Measurements from ENCODE around the gene IL1RAP. TPM values are rescaled to one million over a fixed set of nuclear protein-coding genes. Genes with fewer than 3 reads are reported as not detected.
"Not testable (repeated sequence)": the region's sequence is repeated elsewhere in the genome, so short reads cannot be mapped to it uniquely, and the experiment has no call there.

IL1RAP gene
- total RNA-seq, 4 donors from 2014 or later: 4.9 to 16.9 (median 10.8) TPM

DNA sequence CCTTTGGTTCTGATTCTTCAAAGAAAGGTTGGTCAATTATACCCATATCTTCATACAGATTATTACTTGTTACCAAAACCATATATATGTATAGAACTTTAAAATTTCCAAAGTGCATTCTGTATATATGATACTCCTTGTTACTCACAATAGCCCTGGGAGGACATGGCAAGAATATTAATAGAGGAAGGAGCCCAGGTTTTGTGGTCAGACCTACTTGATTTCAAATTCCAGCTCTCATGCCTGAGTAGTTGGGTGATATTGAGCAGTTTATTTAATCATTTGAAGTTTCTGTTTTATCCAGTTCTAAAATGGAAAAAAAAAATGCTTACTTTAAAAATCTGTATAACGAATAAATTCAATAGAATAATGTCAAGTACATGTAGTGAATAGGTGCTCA is 2.5 kb downstream of the IL1RAP start:
- Histone ChIP-seq H3K4me1 (no peaks in the 10 kb centered on the region), H3K36me3 (no peaks in the 10 kb centered on the region), H3K4me3 (replicated peaks in 1 of 3) (no peak overlapping the region), H3K27me3 (no peaks in the 10 kb centered on the region), H3K9me3 (no peaks in the 10 kb centered on the region), H3K27ac (no peak overlapping the region)
- WGBS, 2 donors: 95% methylated on average over 1 of the region's 1 CpG
- intact Hi-C loops (cut with DNase I): no loop called here
- TF ChIP-seq, protein P1, sequence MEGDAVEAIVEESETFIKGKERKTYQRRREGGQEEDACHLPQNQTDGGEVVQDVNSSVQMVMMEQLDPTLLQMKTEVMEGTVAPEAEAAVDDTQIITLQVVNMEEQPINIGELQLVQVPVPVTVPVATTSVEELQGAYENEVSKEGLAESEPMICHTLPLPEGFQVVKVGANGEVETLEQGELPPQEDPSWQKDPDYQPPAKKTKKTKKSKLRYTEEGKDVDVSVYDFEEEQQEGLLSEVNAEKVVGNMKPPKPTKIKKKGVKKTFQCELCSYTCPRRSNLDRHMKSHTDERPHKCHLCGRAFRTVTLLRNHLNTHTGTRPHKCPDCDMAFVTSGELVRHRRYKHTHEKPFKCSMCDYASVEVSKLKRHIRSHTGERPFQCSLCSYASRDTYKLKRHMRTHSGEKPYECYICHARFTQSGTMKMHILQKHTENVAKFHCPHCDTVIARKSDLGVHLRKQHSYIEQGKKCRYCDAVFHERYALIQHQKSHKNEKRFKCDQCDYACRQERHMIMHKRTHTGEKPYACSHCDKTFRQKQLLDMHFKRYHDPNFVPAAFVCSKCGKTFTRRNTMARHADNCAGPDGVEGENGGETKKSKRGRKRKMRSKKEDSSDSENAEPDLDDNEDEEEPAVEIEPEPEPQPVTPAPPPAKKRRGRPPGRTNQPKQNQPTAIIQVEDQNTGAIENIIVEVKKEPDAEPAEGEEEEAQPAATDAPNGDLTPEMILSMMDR (IDR thresholded peaks at IDR 0.05): no peak
- no peak for TF ChIP-seq POLR2A (IDR thresholded peaks at IDR 0.05)
- no peak for DNase-seq

DNA sequence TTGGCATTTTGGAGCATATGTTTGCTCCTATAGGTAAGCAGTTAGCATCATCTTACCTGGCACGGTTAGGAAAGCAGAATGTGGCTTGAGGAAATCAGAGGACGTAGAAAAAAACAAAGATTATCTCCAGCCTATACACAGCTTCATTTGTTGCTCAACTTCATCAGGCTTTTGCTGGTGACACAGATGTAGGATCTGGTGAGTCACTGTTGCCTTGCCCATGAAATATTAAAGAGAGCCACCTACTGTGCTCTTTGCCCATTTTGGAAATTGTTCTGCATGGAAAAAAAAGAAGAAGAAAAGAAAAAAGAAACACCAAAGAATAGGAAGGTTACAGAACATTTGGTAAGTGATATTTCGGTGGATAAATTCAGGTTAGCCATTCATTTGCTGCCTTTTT is 3.8 kb downstream of the IL1RAP start:
- no peaks in the 10 kb centered on the region for H3K4me1 ChIP-seq
- DNase-seq: no peak
- 93 to 95% methylated on average over 3 of the region's 3 CpGs for WGBS, 2 donors
- no peak for TF ChIP-seq POLR2A (IDR thresholded peaks at IDR 0.05)
- TF ChIP-seq, protein P1 (IDR thresholded peaks at IDR 0.05): no peak
- intact Hi-C loops (cut with DNase I): no loop called here
- H3K27me3 ChIP-seq: no peaks in the 10 kb centered on the region
- H3K9me3 ChIP-seq: no peaks in the 10 kb centered on the region
- no peaks in the 10 kb centered on the region for H3K36me3 ChIP-seq
- no peak overlapping the region for H3K4me3 ChIP-seq (replicated peaks in 1 of 3)
- H3K27ac ChIP-seq: no peak overlapping the region

DNA sequence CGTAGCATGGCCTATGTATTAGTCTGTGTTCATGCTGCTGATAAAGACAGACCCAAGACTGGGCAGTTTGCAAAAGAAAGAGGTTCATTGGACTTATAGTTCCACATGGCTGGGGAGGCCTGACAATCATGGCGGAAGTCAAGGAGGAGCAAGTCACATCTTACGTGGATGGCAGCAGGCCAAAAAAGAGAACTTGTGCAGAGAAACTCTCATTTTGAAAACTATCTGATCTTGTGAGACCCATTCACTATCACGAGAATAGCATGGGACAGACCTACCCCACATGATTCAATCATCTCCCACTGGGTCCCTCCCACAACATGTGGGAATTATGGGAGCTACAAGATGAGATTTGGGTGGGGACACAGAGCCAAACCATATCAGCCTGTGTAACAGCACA is 4.6 kb downstream of the IL1RAP start:
- H3K9me3 ChIP-seq; H3K27me3 ChIP-seq; intact Hi-C loops (cut with DNase I); DNase-seq; H3K27ac ChIP-seq; H3K4me1 ChIP-seq; H3K4me3 ChIP-seq (replicated peaks in 1 of 3); H3K36me3 ChIP-seq: not testable (repeated sequence)
- WGBS, 2 donors: 92 to 94% methylated on average over 4 of the region's 4 CpGs

DNA sequence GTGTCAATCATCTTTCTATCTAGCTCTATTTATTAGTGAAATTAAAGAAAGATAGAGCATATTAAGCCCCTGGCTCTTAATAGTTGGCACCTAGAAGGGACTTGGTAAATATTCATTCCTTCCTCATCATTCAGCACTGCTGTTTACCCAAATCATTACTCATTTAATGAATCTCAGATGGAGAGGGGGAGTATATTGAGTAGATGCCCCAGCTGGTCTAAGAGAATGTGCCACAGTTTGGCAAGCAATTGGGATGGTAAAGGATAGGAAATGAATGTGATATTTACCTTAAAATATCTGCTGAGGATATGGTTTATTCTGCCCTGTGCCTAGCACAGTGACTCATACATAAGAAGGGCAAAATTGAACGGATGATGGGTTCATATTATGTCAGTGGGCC is 6.0 kb downstream of the IL1RAP start:
- H3K36me3 ChIP-seq: no peaks in the 10 kb centered on the region
- intact Hi-C loops (cut with DNase I): no loop called here
- H3K27me3 ChIP-seq: no peaks in the 10 kb centered on the region
- no peaks in the 10 kb centered on the region for H3K9me3 ChIP-seq
- H3K4me3 ChIP-seq (replicated peaks in 1 of 3): no peak overlapping the region
- no peak for DNase-seq
- TF ChIP-seq, protein P1 (IDR thresholded peaks at IDR 0.05): no peak
- no peak for TF ChIP-seq POLR2A (IDR thresholded peaks at IDR 0.05)
- no peaks in the 10 kb centered on the region for H3K4me1 ChIP-seq
- WGBS, 2 donors: 96 to 98% methylated on average over 1 of the region's 1 CpG
- H3K27ac ChIP-seq: no peak overlapping the region

DNA sequence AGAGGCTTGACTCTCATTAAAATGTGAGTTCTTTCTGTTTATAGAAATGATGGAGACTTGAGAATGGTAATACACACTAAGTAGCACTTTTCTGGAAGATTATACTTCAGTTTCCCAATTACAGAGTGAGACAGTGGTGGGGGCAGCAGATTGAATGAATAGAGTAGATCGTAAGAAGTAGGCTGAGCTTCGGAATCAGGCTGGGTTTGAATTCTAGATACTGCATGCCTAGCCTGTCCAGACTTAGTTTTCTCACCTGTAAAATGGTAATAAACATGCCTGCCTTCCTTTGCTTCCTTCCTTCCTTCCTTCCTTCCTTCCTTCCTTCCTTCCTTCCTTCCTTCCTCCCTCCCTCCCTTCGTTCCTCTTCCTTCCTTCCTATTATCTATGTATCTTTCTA is 8.1 kb downstream of the IL1RAP start:
- Histone ChIP-seq H3K4me1 (peaks cover 3 to 4% of the 10 kb centered on the region in 2 donors), H3K27me3 (no peaks in the 10 kb centered on the region), H3K36me3 (no peaks in the 10 kb centered on the region), H3K9me3 (no peaks in the 10 kb centered on the region), H3K27ac (no peak overlapping the region), H3K4me3 (replicated peaks in 1 of 3) (no peak overlapping the region)
- intact Hi-C loops (cut with DNase I): no loop called here
- TF ChIP-seq, protein P1 (IDR thresholded peaks at IDR 0.05): no peak
- TF ChIP-seq POLR2A (IDR thresholded peaks at IDR 0.05): no peak
- DNase-seq: no peak
- WGBS, 2 donors: 91% methylated on average over 3 of the region's 3 CpGs

DNA sequence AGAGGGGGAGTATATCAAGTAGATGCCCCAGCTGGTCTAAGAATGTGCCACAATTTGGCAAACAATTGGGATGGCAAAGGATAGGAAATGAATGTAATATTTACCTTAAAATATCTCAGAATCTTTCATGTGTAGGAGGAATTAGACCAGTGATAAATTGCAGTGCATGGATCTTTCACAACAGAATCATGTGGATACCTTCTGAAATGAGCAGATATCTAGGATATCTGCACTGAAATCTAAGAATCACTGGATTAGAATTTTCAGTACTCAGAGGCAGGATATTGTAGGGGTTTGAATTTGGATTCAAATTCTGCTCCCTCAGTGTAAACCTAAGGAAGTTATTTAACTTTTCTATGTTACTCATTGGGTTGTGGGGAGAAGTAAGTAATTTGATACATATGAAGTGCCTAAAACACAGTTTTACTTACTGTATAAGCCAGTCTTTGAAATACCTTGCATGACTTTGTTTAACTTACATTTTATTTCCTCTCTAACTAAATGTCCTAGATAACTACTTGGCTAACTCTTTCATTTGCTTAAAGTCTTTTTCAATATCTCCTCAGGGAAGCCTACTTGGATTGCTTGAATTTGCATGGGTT is 8.8 kb downstream of the IL1RAP start:
- TF ChIP-seq, protein P1 (IDR thresholded peaks at IDR 0.05): no peak
- TF ChIP-seq POLR2A (IDR thresholded peaks at IDR 0.05): no peak

More for the DNA sequence above, 8.8 kb downstream of the IL1RAP start:
- Histone ChIP-seq H3K27me3 (no peaks in the 10 kb centered on the region), H3K4me1 (peaks cover 4 to 5% of the 10 kb centered on the region in 2 donors), H3K36me3 (no peaks in the 10 kb centered on the region), H3K27ac (no peak overlapping the region), H3K9me3 (no peaks in the 10 kb centered on the region), H3K4me3 (replicated peaks in 1 of 3) (no peak overlapping the region)
- intact Hi-C loops (cut with DNase I): no loop called here
- no peak for DNase-seq

Measured in thyroid gland (tissue), 4 donors.